ENCODE measurements around the gene KRTAP10-1. TPM values are rescaled to one million over a fixed set of nuclear protein-coding genes. Genes with fewer than 3 reads are reported as not detected.

KRTAP10-1 gene
- total and polyA plus RNA-seq, 9 of the 15 experiments (the other 6 are each of a cell fraction or from before 2014, with no cell fraction given), result not detected

DNA sequence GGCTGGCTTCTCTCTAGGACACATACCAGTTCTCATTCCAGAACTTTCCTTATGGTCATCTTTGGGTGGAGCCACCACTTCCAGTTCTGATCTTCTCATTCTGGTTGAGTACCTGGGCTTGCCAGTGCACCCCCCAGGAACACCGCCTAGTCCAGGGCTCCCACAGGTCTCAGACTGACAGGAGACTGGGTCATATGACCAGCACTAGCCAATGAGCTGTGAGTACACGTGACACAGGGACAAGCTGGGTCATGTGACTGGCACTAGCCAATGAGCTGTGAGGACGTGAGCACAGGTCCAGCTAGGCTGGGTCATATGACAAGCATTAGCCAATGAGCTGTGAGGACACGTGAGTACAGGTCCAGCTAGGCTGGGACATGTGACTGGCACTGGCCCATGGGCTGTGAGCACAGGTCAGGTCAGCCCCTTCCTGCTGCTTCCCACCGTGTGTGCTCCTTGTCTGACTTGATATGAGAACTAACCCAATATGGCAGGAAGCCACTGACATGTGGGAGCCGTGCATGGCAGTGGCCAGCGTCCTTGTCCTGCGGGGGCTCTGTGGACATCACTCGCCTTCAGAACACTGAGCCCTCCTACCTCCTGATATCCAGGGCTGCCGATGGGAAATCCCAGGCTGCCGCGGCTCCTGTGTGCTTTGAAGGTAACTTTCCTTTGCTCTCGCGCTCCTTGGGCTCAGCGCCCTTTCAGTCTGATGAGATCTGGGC lies 22.7 kb downstream of the KRTAP10-1 start (continued):
- TF ChIP-seq NR1H2 (CRISPR knock-in tag; IDR thresholded peaks at IDR 0.05), result no peak
- TF ChIP-seq, protein P1, sequence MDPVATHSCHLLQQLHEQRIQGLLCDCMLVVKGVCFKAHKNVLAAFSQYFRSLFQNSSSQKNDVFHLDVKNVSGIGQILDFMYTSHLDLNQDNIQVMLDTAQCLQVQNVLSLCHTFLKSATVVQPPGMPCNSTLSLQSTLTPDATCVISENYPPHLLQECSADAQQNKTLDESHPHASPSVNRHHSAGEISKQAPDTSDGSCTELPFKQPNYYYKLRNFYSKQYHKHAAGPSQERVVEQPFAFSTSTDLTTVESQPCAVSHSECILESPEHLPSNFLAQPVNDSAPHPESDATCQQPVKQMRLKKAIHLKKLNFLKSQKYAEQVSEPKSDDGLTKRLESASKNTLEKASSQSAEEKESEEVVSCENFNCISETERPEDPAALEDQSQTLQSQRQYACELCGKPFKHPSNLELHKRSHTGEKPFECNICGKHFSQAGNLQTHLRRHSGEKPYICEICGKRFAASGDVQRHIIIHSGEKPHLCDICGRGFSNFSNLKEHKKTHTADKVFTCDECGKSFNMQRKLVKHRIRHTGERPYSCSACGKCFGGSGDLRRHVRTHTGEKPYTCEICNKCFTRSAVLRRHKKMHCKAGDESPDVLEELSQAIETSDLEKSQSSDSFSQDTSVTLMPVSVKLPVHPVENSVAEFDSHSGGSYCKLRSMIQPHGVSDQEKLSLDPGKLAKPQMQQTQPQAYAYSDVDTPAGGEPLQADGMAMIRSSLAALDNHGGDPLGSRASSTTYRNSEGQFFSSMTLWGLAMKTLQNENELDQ (CRISPR knock-in tag; IDR thresholded peaks at IDR 0.05; ENCODE audit: borderline replicate concordance), result no peak
- TF ChIP-seq SREBF1 (IDR thresholded peaks at IDR 0.05; ENCODE audit: borderline replicate concordance, low read depth, low read length), result no peak
- TF ChIP-seq, protein P2, sequence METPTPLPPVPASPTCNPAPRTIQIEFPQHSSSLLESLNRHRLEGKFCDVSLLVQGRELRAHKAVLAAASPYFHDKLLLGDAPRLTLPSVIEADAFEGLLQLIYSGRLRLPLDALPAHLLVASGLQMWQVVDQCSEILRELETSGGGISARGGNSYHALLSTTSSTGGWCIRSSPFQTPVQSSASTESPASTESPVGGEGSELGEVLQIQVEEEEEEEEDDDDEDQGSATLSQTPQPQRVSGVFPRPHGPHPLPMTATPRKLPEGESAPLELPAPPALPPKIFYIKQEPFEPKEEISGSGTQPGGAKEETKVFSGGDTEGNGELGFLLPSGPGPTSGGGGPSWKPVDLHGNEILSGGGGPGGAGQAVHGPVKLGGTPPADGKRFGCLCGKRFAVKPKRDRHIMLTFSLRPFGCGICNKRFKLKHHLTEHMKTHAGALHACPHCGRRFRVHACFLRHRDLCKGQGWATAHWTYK (CRISPR knock-in tag; IDR thresholded peaks at IDR 0.05), result peak; percentile 55; the same call in 1 of the 2 replicates
- TF ChIP-seq, protein P3, sequence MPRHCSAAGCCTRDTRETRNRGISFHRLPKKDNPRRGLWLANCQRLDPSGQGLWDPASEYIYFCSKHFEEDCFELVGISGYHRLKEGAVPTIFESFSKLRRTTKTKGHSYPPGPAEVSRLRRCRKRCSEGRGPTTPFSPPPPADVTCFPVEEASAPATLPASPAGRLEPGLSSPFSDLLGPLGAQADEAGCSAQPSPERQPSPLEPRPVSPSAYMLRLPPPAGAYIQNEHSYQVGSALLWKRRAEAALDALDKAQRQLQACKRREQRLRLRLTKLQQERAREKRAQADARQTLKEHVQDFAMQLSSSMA (CRISPR knock-in tag; IDR thresholded peaks at IDR 0.05), result peak; percentile 82; the same call in 1 of the 2 replicates
- peak; percentile 16; the same call in 1 of the 2 replicates for TF ChIP-seq ZNF133 (CRISPR knock-in tag; IDR thresholded peaks at IDR 0.05)
- TF ChIP-seq LCOR (CRISPR knock-in tag; IDR thresholded peaks at IDR 0.05), result no peak; the same call in 1 of the 2 replicates
- 0 out of 2 replicates have a peak, but pooled peaks have one; percentile 45 for TF ChIP-seq MEF2D (tag; conservative IDR thresholded peaks at IDR 0.05; ENCODE audit: low read depth)
- no peak for TF ChIP-seq TARDBP (IDR thresholded peaks at IDR 0.05)

All from K562 (cell line).